Bronchial epithelial cell (primary cell): ENCODE data around the gene CCDC144A. TPM values are rescaled to one million over a fixed set of nuclear protein-coding genes. Genes with fewer than 3 reads are reported as not detected.
"Not testable (repeated sequence)": the region's sequence is repeated elsewhere in the genome, so short reads cannot be mapped to it uniquely, and the experiment has no call there.

Experiments used
- DNase-seq: peaks from one replicate; pipeline ENCODE4 v3.0.0-alpha.2; 2010; ENCODE audit warnings: low read depth
- FAIRE-seq: peaks from 2 replicates; lab custom pipeline; 2011; peaks lifted over from hg19 to GRCh38; lab: Jason Lieb, UNC
- H3K27me3 ChIP-seq: 2 replicates; pipeline ENCODE4 v1.5.1; 2011; ENCODE audit warnings: low read length; ENCODE audit not compliant: control insufficient read depth, insufficient read depth
- H3K36me3 ChIP-seq: 2 replicates; pipeline ENCODE4 v1.5.1; 2011; ENCODE audit warnings: low read length; ENCODE audit not compliant: control insufficient read depth, insufficient read depth
- H3K4me3 ChIP-seq: 2 replicates; pipeline ENCODE4 v1.5.1; 2011; ENCODE audit warnings: mild to moderate bottlenecking, low read depth, low read length, control low read depth
- total RNA-seq: library from RNA; depleted of rRNA; stranded (reverse); fragments of >200 nt; gene quantifications from 2 replicates; pipeline ENCODE4 v1.2.1, GENCODE V29; 2014
- TF ChIP-seq, protein P1 (sequence below): IDR thresholded peaks from 2 replicates; pipeline ENCODE4 v1.5.1; 2011; ENCODE audit warnings: mild to moderate bottlenecking, moderate library complexity, low read length, control low read depth, inconsistent platforms; ENCODE audit not compliant: insufficient read depth, severe bottlenecking

The CCDC144A gene
- total RNA-seq, 1 donor from 2014 or later = 2.1 TPM

DNA sequence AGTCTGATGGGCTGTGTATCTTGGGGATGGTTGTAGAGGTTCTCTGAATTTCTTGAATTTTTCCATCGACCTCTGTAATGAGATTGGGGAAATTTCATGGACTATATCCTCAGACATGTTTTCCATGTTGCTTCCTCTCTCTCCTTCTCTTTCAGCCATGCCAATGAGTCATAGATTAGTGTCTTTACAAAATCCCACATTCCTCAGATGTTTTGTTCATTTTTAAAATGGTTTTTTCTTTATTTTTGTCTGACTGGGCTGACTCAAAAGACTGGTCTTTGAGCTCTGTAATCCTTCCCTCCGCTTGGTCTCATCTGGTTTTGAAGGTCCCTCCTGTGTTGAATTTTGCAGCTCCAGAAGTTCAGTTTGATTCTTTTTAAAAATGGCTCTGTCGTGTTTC is 60.5 kb downstream of the CCDC144A start:
- not testable (repeated sequence) for FAIRE-seq, H3K36me3 ChIP-seq, DNase-seq

DNA sequence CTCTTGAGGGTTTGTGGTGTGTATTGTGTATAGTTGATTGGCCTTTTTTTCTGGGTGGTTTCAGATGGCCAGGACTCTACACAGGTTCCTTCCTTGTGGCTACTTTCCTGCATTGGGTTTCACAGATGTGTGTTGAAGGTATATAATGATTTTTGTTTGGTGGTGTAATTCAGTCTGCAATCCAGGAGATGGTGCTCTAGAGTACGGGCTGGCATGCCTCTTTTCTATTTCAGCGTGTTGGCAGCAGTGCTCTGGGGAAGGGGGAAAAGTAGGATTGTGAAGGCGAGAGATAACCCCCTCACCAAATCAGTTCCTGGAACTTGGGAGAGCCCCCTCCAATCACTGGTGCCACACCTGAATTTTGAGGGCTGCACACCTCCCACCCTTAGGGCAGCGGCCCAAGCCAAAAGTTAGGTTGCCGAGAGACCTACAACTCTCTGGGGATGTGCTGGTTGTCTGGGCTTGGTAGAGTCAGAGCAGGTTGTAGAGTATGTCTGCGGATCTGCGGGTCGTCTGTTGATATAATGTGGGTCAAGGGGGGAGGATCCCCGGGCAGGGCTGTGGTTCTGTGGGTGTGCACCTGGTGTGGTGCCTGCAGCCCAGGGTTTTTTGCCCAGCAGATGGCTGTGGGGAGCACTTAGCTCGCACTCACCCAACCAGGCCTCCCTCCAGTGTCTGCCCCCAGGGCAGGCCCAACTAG is 61.3 kb downstream of the CCDC144A start:
- TF ChIP-seq, protein P1, sequence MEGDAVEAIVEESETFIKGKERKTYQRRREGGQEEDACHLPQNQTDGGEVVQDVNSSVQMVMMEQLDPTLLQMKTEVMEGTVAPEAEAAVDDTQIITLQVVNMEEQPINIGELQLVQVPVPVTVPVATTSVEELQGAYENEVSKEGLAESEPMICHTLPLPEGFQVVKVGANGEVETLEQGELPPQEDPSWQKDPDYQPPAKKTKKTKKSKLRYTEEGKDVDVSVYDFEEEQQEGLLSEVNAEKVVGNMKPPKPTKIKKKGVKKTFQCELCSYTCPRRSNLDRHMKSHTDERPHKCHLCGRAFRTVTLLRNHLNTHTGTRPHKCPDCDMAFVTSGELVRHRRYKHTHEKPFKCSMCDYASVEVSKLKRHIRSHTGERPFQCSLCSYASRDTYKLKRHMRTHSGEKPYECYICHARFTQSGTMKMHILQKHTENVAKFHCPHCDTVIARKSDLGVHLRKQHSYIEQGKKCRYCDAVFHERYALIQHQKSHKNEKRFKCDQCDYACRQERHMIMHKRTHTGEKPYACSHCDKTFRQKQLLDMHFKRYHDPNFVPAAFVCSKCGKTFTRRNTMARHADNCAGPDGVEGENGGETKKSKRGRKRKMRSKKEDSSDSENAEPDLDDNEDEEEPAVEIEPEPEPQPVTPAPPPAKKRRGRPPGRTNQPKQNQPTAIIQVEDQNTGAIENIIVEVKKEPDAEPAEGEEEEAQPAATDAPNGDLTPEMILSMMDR = peak; percentile 43
- not testable (repeated sequence) for FAIRE-seq, H3K4me3 ChIP-seq, H3K27me3 ChIP-seq, H3K36me3 ChIP-seq
- DNase-seq = peak; percentile 15

More for the DNA sequence above, 60.5 kb downstream of the CCDC144A start:
- not testable (repeated sequence) for H3K4me3 ChIP-seq, H3K27me3 ChIP-seq

DNA sequence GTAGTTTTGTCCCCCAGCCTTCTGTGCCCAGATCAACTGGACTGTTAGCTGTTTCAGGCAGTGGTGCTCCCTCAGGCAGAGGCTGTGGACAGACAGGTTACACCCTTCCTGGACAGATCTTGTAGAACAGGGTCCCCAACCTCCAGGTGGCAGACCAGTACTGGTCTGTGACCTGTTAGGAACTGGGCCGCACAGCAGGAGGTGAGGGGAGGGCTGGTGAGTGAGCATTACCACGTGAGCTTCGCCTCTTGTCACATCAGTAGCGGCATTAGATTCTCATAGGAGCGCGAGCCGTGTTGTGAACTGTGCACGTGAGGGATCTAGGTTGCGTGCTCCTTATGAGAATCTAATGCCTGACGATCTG is 61.9 kb downstream of the CCDC144A start:
- not testable (repeated sequence) for DNase-seq, FAIRE-seq

DNA sequence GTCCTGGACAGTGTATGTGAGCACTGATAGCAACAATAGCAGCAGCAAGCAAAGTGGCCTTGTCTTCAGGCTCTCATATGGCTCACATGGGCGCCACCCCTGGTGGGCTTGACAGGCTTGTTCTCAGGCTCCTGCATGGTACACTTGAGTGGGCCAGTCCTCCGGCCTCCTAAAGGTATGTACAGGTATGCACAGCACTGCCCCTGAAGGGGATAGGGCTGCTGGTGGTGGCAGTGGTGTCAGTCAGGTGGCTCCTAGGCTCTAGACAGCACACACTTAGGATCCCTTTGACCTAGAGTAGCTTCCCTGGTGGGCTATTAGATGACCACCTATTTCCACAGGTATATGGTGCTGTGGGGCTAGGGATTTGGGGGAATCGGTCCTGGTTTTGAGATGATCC is 67.5 kb downstream of the CCDC144A start:
- FAIRE-seq, H3K4me3 ChIP-seq, H3K36me3 ChIP-seq, DNase-seq, H3K27me3 ChIP-seq: not testable (repeated sequence)

More for the DNA sequence above, 61.9 kb downstream of the CCDC144A start:
- not testable (repeated sequence) for H3K4me3 ChIP-seq, H3K27me3 ChIP-seq, H3K36me3 ChIP-seq

DNA sequence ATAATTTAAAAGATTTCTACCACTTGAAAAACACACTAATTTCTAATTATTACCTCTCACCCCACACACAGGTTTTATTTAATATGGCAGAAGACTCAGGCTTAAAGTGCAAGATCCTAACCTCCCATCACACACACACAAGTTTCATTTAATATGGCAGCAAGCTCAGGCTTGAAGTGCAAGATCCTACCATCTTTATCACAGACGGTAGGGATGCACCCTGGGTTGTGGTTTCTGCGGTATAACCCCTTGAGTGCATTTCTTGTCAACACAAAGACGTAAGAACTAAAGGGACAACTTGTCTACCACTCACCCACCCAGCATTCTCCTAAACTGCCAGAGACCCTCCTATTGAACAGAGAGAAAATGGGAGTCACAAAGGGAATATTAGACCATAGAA is 68.1 kb downstream of the CCDC144A start:
- H3K27me3 ChIP-seq, DNase-seq, H3K4me3 ChIP-seq, FAIRE-seq, H3K36me3 ChIP-seq: not testable (repeated sequence)

DNA sequence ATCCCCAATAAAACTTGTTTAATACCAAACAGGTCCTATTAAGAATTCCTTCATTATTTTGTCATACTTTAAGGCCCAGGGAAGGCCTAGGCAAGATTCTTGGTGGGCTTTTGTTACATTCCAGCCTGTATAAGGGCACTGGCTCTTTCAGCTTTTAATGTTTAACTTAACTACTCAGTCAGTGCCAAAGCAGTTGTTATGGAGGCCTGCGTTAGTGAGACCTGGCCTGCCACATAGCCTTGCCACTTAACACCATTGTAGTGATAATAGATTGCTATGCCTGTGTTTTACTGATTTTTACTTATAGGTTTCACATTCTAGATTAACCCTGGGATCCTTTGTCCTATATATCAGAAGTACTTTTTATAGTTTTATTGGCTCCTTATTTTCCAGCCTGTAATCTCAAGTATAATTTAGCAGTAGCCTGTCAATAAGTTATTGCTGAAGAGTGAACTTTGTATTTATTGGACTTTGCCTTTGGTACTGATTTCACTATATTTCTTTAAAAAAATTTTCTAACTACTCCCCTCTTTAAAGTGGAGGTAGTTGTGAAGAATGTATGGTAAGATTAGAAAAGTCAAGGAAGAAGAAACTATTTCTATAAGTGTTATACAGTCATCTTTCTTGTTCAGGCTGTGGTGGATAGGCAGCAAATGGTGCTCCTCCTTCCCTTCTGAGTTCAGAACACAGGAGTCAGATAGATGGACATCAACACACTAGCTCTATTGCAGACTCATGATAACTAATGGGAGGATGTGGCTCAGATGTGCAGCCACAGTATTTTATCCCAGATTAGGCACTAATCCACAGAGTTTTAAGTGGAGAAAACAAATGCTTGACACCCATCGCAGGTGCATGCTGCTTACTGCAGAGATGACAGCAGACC is 78.5 kb downstream of the CCDC144A start:
- H3K36me3 ChIP-seq, DNase-seq, H3K4me3 ChIP-seq, H3K27me3 ChIP-seq, FAIRE-seq: not testable (repeated sequence)

DNA sequence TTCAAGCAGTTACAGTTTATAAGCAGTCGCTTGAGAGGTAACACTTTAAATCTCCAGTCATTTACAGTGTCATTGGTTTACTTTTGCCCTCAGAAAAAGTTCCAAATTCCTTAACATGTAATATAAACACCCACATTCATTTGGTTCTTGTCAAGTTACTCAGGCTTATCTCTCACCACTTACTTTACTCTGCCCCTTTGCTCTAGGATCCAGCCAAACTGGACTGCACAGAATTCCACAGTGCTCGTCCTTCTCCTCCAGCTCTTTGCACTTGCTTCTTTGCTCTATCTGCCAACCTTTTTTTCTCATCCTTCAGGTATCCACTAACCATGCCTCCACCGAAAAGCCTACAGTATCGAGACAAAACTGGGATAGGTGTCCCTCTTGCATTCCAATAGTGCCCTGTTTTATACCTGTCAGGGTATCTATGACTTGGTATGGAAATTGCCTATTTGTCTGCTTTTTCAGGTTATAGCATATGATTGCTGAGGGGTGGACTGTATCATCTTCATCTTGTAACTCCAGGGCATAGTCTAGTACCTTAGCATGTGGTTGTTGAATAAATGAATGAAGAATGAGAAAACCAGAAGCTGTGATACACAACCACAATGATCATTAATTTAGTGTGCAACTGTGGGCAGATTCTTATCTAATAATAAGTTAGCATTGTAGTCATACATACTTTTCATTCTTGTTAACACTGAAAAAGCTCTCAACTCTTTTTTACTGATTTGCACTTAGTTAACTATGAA is 82.5 kb downstream of the CCDC144A start:
- FAIRE-seq = not testable (repeated sequence)
- peak; percentile 11 for DNase-seq

DNA sequence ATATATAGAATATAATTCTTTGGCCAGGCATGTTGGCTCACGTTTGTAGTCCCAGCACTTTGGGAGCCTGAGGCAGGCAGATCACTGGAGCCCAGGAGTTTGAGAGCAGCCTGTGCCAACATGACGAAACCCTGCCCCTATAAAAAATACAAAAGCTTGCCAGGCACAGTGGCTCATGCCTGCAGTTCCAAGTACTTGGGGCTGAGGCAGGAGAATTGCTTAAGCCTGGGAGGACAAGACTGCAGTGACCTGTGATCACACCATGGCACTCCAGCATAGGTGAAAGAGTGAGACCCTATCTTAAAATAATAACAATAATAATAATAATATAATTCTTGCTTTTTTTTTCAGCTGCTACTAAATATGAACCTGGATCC is 83.1 kb downstream of the CCDC144A start:
- H3K27me3 ChIP-seq, H3K4me3 ChIP-seq, H3K36me3 ChIP-seq, FAIRE-seq: not testable (repeated sequence)
- peak; percentile 41 for DNase-seq

More for the DNA sequence above, 82.5 kb downstream of the CCDC144A start:
- not testable (repeated sequence) for H3K27me3 ChIP-seq, H3K4me3 ChIP-seq, H3K36me3 ChIP-seq

DNA sequence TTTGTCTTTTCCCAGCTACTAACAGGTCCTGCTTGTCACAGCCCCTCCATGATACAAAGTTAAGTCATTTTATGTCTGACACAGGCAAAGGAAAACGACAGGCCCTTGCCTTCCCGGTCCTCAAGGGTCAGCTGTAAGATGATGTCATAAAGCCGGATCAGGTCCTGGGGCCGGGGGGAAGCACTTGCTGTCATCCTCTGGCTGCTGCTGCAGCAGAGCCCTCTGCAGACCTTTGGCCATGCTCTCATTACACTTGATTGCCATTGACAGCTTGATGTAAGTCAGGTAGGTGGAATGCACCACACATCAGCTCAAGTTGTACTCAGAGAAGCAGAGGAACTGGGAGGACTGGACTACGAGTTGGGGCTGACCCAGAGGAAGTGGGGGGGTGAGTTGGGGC is 97.8 kb downstream of the CCDC144A start:
- not testable (repeated sequence) for H3K4me3 ChIP-seq, H3K36me3 ChIP-seq

DNA sequence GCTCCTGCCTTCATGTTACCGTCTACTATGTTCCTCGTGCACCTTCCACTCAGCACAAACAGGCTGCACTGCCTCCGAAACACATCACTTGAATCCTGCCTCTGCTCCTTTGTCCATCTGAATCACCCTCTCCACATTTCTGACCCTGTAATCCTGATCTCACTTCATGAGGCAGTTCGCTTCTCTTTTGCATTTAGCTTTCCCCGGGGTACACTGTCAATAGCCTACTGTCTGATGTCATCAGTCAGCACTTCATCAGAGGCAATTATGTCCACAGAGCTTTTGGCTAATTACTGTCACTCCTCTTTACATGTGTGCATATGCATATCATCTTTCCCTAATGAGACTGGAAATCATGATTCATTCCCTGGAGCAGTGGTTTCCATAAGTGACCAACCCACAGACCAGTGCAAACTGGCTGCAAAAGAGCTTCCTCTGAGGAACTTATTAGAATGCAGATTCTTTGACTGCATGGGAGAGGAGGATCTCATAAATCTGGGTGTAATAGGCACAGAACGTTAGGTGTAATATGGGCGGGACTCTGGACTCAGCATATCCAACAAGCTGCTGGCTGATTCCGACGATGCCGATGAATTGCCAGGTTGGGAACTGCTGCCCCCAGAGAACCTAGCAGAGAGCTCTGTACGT is 99.0 kb downstream of the CCDC144A start:
- not testable (repeated sequence) for FAIRE-seq, H3K4me3 ChIP-seq, DNase-seq, H3K36me3 ChIP-seq, H3K27me3 ChIP-seq

More for the DNA sequence above, 97.8 kb downstream of the CCDC144A start:
- H3K27me3 ChIP-seq, FAIRE-seq, DNase-seq: not testable (repeated sequence)

DNA sequence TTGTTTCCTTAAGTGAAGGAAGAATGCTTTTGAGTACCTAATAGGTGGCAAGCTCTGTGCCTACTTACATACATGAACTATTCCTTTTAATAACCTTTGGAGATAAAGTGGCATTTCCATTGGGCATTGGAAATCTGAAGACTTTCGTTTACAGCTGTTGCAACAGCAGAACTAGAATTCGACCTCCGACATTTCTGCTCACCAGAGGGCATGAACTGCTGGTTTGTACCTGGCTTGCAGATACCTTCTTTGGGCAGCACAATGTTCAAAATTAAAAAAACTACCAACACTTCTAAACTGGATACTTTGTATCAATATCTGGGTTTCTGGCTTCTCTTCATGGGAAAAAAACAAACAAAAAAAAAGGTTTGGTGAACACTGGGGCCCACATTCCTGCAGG is 99.6 kb downstream of the CCDC144A start:
- DNase-seq, FAIRE-seq, H3K27me3 ChIP-seq: not testable (repeated sequence)

DNA sequence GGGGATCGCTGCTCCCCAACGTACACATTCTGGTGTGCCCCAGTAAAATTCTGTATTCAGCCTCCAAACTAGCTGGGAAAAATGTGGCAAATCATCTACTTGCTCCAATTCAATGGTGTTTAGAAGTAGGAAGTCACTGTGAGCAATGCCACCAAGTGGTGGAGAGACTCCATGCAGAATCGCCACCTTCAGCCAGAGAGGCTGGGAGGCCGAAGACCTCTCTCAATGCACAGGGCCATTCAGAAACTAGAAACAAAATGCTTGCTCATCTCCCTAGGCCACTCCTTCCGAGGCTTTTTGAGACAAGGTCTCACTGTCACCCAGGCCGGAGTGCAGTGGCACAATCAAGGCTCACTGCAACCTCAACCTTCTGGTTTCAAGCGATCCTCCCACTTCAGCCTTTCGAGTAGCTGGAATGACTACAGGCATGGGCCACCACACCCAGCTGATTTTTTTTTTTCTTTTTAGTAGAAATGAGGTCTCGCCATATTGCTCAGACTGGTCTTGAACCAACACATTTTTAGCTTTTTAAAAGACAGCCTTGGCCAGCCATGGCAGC is 100.4 kb downstream of the CCDC144A start:
- not testable (repeated sequence) for FAIRE-seq, H3K27me3 ChIP-seq, H3K4me3 ChIP-seq, DNase-seq, H3K36me3 ChIP-seq

More for the DNA sequence above, 99.6 kb downstream of the CCDC144A start:
- H3K4me3 ChIP-seq, H3K36me3 ChIP-seq: not testable (repeated sequence)
